HEK293 (cell line): ENCODE results near the gene TXNRD2.

Source experiments
- CTCF ChIA-PET: fragments of 350-600 bp; formaldehyde crosslinking; extraction: SDS; loops from one replicate; lab custom pipeline; 2021; ENCODE audit warnings: antibody characterized with exemption; lab: Yijun Ruan, JAX
- POLR2A ChIA-PET: fragments of 300-600 bp; formaldehyde crosslinking; extraction: SDS; loops from one replicate; lab custom pipeline; 2020; ENCODE audit warnings: antibody characterized with exemption, inconsistent platforms; lab: Yijun Ruan, JAX
- H3K27ac ChIP-seq: fragments of 200-500 bp; sonication (Bioruptor generic); 2 replicates; pipeline ENCODE4 v1.5.1; 2014; ENCODE audit warnings: low read depth, low read length, control low read depth, inconsistent platforms; ENCODE audit errors: extremely low read depth
- H3K36me3 ChIP-seq, 2 experiments: fragments of 200-500 bp in 1 of 2; sonication (Bioruptor generic) in 1 of 2; 1 replicate in 1 of 2; 2 replicates in 1 of 2; pipeline ENCODE4 v1.5.1; 2014 to 2017; ENCODE audit warnings: inconsistent platforms in 2 of 2, low read length in 2 of 2; ENCODE audit not compliant: control insufficient read depth in 2 of 2, insufficient read depth in 1 of 2
- H3K4me1 ChIP-seq: fragments of 200-500 bp; sonication (Bioruptor generic); 2 replicates; pipeline ENCODE4 v1.5.1; 2014; ENCODE audit warnings: mild to moderate bottlenecking, low read length, inconsistent platforms; ENCODE audit not compliant: control insufficient read depth, insufficient read depth
- H3K4me3 ChIP-seq: 2 replicates; pipeline ENCODE4 v1.5.1; 2011; ENCODE audit warnings: low read depth, mild to moderate bottlenecking, control low read depth, low read length, moderate library complexity
- H3K9me3 ChIP-seq: fragments of 200-500 bp; sonication (Bioruptor generic); 2 replicates; pipeline ENCODE4 v1.5.1; 2014; ENCODE audit warnings: low read depth, low read length, inconsistent platforms; ENCODE audit not compliant: control insufficient read depth, insufficient read depth
- GLIS2 ChIP-seq: fragments of 450-650 bp; formaldehyde crosslinking; IDR thresholded peaks from 2 replicates; pipeline ENCODE4 v1.5.1; 2016; ENCODE audit warnings: missing biosample characterization, missing genetic modification characterization
- KLF16 ChIP-seq: fragments of 450-650 bp; formaldehyde crosslinking; IDR thresholded peaks from 2 replicates; pipeline ENCODE4 v1.5.1; 2017; ENCODE audit warnings: missing biosample characterization, missing genetic modification characterization
- MYNN ChIP-seq: fragments of 450-650 bp; formaldehyde crosslinking; IDR thresholded peaks from 2 replicates; pipeline ENCODE4 v1.5.1; 2016; ENCODE audit warnings: missing biosample characterization, missing genetic modification characterization, borderline replicate concordance
- PRDM2 ChIP-seq: fragments of 450-650 bp; formaldehyde crosslinking; IDR thresholded peaks from 2 replicates; pipeline ENCODE4 v1.5.1; 2016; ENCODE audit warnings: missing biosample characterization, missing genetic modification characterization, borderline replicate concordance
- SETDB1 ChIP-seq: IDR thresholded peaks from one replicate; pipeline ENCODE4 v1.6.1; 2017; ENCODE audit warnings: mild to moderate bottlenecking, low read length, moderate library complexity, mixed read lengths; ENCODE audit not compliant: insufficient read length
- SP3 ChIP-seq: fragments of 450-650 bp; formaldehyde crosslinking; IDR thresholded peaks from 2 replicates; pipeline ENCODE4 v1.5.1; 2016; ENCODE audit warnings: missing biosample characterization, missing genetic modification characterization
- ZBTB44 ChIP-seq: fragments of 450-650 bp; IDR thresholded peaks from 2 replicates; pipeline ENCODE4 v1.5.1; 2018; ENCODE audit warnings: missing biosample characterization, mild to moderate bottlenecking, missing genetic modification characterization
- ZEB2 ChIP-seq: fragments of 450-650 bp; formaldehyde crosslinking; IDR thresholded peaks from 2 replicates; pipeline ENCODE4 v1.5.1; 2016; ENCODE audit warnings: missing biosample characterization, missing genetic modification characterization
- ZNF112 ChIP-seq: fragments of 450-650 bp; formaldehyde crosslinking; IDR thresholded peaks from 2 replicates; pipeline ENCODE4 v1.5.0; 2017; ENCODE audit warnings: missing biosample characterization, missing genetic modification characterization
- ZNF26 ChIP-seq: fragments of 450-650 bp; formaldehyde crosslinking; IDR thresholded peaks from 2 replicates; pipeline ENCODE4 v1.5.1; 2016; ENCODE audit warnings: missing biosample characterization, missing genetic modification characterization
- ZNF302 ChIP-seq: fragments of 450-650 bp; formaldehyde crosslinking; IDR thresholded peaks from 2 replicates; pipeline ENCODE4 v1.5.1; 2016; ENCODE audit warnings: missing biosample characterization, missing genetic modification characterization, low read depth
- ZNF366 ChIP-seq: fragments of 450-650 bp; formaldehyde crosslinking; conservative IDR thresholded peaks from 2 replicates; pipeline ENCODE4 v1.5.1; 2016; ENCODE audit warnings: missing biosample characterization, missing genetic modification characterization
- ZNF518A ChIP-seq: fragments of 450-650 bp; formaldehyde crosslinking; conservative IDR thresholded peaks from 2 replicates; pipeline ENCODE4 v1.5.1; 2016; ENCODE audit warnings: low read depth, missing biosample characterization, missing genetic modification characterization
- ZNF549 ChIP-seq: fragments of 450-650 bp; IDR thresholded peaks from 2 replicates; pipeline ENCODE4 v1.5.1; 2018; ENCODE audit warnings: missing biosample characterization, missing genetic modification characterization, mild to moderate bottlenecking, inconsistent platforms, moderate library complexity
- ZNF555 ChIP-seq: fragments of 450-650 bp; formaldehyde crosslinking; conservative IDR thresholded peaks from 2 replicates; pipeline ENCODE4 v1.5.1; 2017; ENCODE audit warnings: missing biosample characterization, mild to moderate bottlenecking, missing genetic modification characterization, inconsistent platforms
- ZNF561 ChIP-seq: fragments of 450-650 bp; IDR thresholded peaks from 2 replicates; pipeline ENCODE4 v1.5.1; 2018; ENCODE audit warnings: missing biosample characterization, missing genetic modification characterization, borderline replicate concordance
- ZNF837 ChIP-seq: fragments of 450-650 bp; formaldehyde crosslinking; IDR thresholded peaks from 2 replicates; pipeline ENCODE4 v1.5.1; 2016; ENCODE audit warnings: missing biosample characterization, missing genetic modification characterization
- ZSCAN5A ChIP-seq: fragments of 450-650 bp; formaldehyde crosslinking; IDR thresholded peaks from 2 replicates; pipeline ENCODE4 v1.5.1; 2016; ENCODE audit warnings: missing biosample characterization, missing genetic modification characterization

TXNRD2 gene

GRCh38 chr22:19828035-19828401 lies 113.6 kb downstream of the TXNRD2 start:
- Histone ChIP-seq H3K9me3 (no peaks in the 10 kb centered on the region), H3K4me1 (no peaks in the 10 kb centered on the region), H3K27ac (no peak overlapping the region), H3K4me3 (no peak overlapping the region)
- ChIA-PET POLR2A (no interaction called here), CTCF (no interaction called here)
- TF ChIP-seq MYNN (tag by site-specific recombination) (no peak), ZNF549 (tag by site-specific recombination) (no peak), ZSCAN5A (no peak), ZNF366 (tag by site-specific recombination) (no peak), PRDM2 (tag by site-specific recombination) (no peak), ZNF518A (tag by site-specific recombination) (no peak), ZNF26 (no peak), ZNF302 (tag by site-specific recombination) (no peak), ZNF555 (tag by site-specific recombination) (no peak), ZNF837 (tag by site-specific recombination) (no peak), KLF16 (tag by site-specific recombination) (no peak), ZEB2 (no peak), SP3 (no peak), ZNF112 (tag by site-specific recombination) (no peak), SETDB1 (no peak), ZNF561 (tag by site-specific recombination) (no peak), GLIS2 (tag by site-specific recombination) (no peak), ZBTB44 (no peak)
- TF ChIP-seq, all 188 proteins: peak for 0
- H3K36me3 ChIP-seq = no peaks in the 10 kb centered on the region
